H1 (cell line): ENCODE measurements around the gene TTC27. TPM values are rescaled to one million over a fixed set of nuclear protein-coding genes. Genes with fewer than 3 reads are reported as not detected.

Source experiments
- ATF3 ChIP-seq: IDR thresholded peaks from 2 replicates; pipeline ENCODE4 v1.6.1; 2011; ENCODE audit warnings: low read depth, mild to moderate bottlenecking, low read length; ENCODE audit not compliant: insufficient read depth
- CHD7 ChIP-seq: fragments of 300-600 bp; sonication (generic); IDR thresholded peaks from 2 replicates; pipeline ENCODE4 v1.7.1; 2012; ENCODE audit warnings: low read length, moderate library complexity, mild to moderate bottlenecking, inconsistent platforms; ENCODE audit not compliant: insufficient replicate concordance
- RXRA ChIP-seq: IDR thresholded peaks from 2 replicates; pipeline ENCODE4 v1.6.1; 2011; ENCODE audit warnings: low read depth, mild to moderate bottlenecking, low read length, moderate library complexity; ENCODE audit not compliant: insufficient read depth
- TEAD4 ChIP-seq: IDR thresholded peaks from 2 replicates; pipeline ENCODE4 v1.6.1; 2012; ENCODE audit warnings: low read depth, low read length, inconsistent platforms, mixed read lengths
- YY1 ChIP-seq: IDR thresholded peaks from 2 replicates; pipeline ENCODE4 v1.6.1; 2011; ENCODE audit warnings: low read depth, mild to moderate bottlenecking, low read length
- polyA plus RNA-seq, 7 experiments: library from polyadenylated mRNA; depleted of rRNA in 3 of 7; stranded (reverse) in 5 of 7; unstranded in 2 of 7; fragments of >200 nt in 5 of 7; fragments of 200-250 nt in 2 of 7; gene quantifications; 1 replicate in 5 of 7; 2 replicates in 1 of 7; 4 replicates in 1 of 7; pipeline versions ENCODE4 v1.2.1 to v1.2.3, GENCODE V29; 2011 to 2013; ENCODE audit warnings: missing spikeins in 2 of 7, mixed read lengths in 2 of 7
- total RNA-seq: library from RNA; stranded (reverse); fragmentation: NEBNext Ultra II Directional; extraction: Animal tissue kit (Norgen Biotek cat#: 25700); gene quantifications from 2 replicates; pipeline ENCODE4 v1.2.1, GENCODE V29; 2021

TTC27 gene
- total and polyA plus RNA-seq, 2 of the 8 experiments (the other 6 are each of a cell fraction or from before 2014, with no cell fraction given) = 13.8 to 29.1 TPM

DNA sequence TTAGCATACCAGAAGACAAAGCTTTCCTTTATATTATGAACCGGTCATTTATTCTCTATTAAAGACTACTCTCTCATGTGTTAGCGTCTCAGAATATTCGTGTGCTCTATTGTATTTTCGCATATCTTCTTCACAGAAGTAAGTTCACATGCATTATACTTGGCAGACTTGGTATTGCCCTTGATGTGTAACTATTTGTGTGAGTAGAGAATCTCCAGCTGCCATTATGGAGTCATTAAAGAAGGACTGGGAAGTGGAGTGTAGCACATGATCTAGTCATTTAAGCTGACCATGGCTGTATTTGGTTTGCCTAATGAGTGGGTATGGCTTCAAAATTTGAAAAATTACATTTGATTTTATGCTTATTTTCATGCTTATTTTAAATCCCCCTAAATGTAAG is 92.9 kb downstream of the TTC27 start (continued):
- no peak for TF ChIP-seq ATF3
- TF ChIP-seq YY1 = no peak
- no peak for TF ChIP-seq TEAD4
- TF ChIP-seq CHD7 = no peak
- no peak for TF ChIP-seq RXRA
